OCI-LY3 (cell line): ENCODE measurements around the gene CYSTM1.

ENCODE experiments used
- H2AFZ ChIP-seq: fragments of 200-600, 300-600 bp; shearing (Covaris generic); 2 replicates; pipeline ENCODE4 v1.6.0; 2014; ENCODE audit warnings: antibody characterized with exemption, low read depth, low read length
- H3K27ac ChIP-seq: fragments of 200-600, 300-600 bp; sonication (generic); 2 replicates; pipeline ENCODE4 v1.5.1; 2014; ENCODE audit warnings: mild to moderate bottlenecking, low read length, moderate library complexity, mixed read lengths
- H3K27me3 ChIP-seq: fragments of 200-600, 300-600 bp; sonication (generic); 2 replicates; pipeline ENCODE4 v1.6.1; 2014; ENCODE audit warnings: low read depth, low read length, mixed read lengths
- H3K36me3 ChIP-seq: fragments of 200-600, 300-600 bp; sonication (generic); replicated peaks from 2 replicates; pipeline ENCODE3; 2014; ENCODE audit warnings: low read depth, low read length, mixed read lengths
- H3K4me1 ChIP-seq: fragments of 300-600, 200-600 bp; sonication (generic); 2 replicates; pipeline ENCODE4 v1.6.1; 2014; ENCODE audit warnings: low read length, mixed read lengths
- H3K4me2 ChIP-seq: fragments of 200-600, 300-600 bp; sonication (generic); 2 replicates; pipeline ENCODE4 v1.6.1; 2014; ENCODE audit warnings: low read length, mixed read lengths
- H3K4me3 ChIP-seq: fragments of 300-600, 200-600 bp; sonication (generic); 2 replicates; pipeline ENCODE4 v1.5.1; 2014; ENCODE audit warnings: antibody characterized with exemption, mild to moderate bottlenecking, low read length, moderate library complexity
- H3K79me2 ChIP-seq: fragments of 300-600, 200-600 bp; shearing (Covaris generic); 2 replicates; pipeline ENCODE4 v1.6.1; 2014; ENCODE audit warnings: mild to moderate bottlenecking, low read length, mixed read lengths
- H3K9ac ChIP-seq: fragments of 300-600, 200-600 bp; shearing (Covaris generic); 2 replicates; pipeline ENCODE4 v1.6.0; 2014; ENCODE audit warnings: mild to moderate bottlenecking, low read length, moderate library complexity
- H3K9me3 ChIP-seq: fragments of 200-600, 300-600 bp; shearing (Covaris generic); 2 replicates; pipeline ENCODE4 v1.6.1; 2014; ENCODE audit warnings: low read length, mixed read lengths; ENCODE audit not compliant: insufficient read depth
- H4K20me1 ChIP-seq: fragments of 200-600, 300-600 bp; sonication (generic); 2 replicates; pipeline ENCODE4 v1.6.1; 2016; ENCODE audit warnings: low read length, mixed read lengths; ENCODE audit not compliant: insufficient read depth
- EZH2phosphoT487 ChIP-seq: fragments of 200-600 bp; shearing (Covaris generic); IDR thresholded peaks from 2 replicates; pipeline ENCODE4 v1.6.1; 2018; ENCODE audit warnings: antibody characterized with exemption, mixed run types, low read depth
- TF ChIP-seq, protein P1 (sequence below): fragments of 200-600, 300-600 bp; sonication (generic); IDR thresholded peaks from 2 replicates; pipeline ENCODE4 v1.5.1; 2014; ENCODE audit warnings: antibody characterized with exemption, low read length, low read depth

The CYSTM1 gene

GRCh38 chr5:140141241-140141640, 33.7 kb upstream of the CYSTM1 start:
- H3K9me3 ChIP-seq: no peaks in the 10 kb centered on the region
- no peaks in the 10 kb centered on the region for H4K20me1 ChIP-seq
- TF ChIP-seq, protein P1, sequence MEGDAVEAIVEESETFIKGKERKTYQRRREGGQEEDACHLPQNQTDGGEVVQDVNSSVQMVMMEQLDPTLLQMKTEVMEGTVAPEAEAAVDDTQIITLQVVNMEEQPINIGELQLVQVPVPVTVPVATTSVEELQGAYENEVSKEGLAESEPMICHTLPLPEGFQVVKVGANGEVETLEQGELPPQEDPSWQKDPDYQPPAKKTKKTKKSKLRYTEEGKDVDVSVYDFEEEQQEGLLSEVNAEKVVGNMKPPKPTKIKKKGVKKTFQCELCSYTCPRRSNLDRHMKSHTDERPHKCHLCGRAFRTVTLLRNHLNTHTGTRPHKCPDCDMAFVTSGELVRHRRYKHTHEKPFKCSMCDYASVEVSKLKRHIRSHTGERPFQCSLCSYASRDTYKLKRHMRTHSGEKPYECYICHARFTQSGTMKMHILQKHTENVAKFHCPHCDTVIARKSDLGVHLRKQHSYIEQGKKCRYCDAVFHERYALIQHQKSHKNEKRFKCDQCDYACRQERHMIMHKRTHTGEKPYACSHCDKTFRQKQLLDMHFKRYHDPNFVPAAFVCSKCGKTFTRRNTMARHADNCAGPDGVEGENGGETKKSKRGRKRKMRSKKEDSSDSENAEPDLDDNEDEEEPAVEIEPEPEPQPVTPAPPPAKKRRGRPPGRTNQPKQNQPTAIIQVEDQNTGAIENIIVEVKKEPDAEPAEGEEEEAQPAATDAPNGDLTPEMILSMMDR: no peak
- TF ChIP-seq EZH2phosphoT487: no peak
- no peak overlapping the region for H2AFZ ChIP-seq
- no peaks in the 10 kb centered on the region for H3K36me3 ChIP-seq
- no peaks in the 10 kb centered on the region for H3K27me3 ChIP-seq
- no peak overlapping the region for H3K27ac ChIP-seq
- no peak overlapping the region for H3K9ac ChIP-seq
- no peaks in the 10 kb centered on the region for H3K79me2 ChIP-seq
- H3K4me3 ChIP-seq: no peak overlapping the region
- peaks cover 10% of the 10 kb centered on the region for H3K4me1 ChIP-seq
- H3K4me2 ChIP-seq: no peak overlapping the region

DNA sequence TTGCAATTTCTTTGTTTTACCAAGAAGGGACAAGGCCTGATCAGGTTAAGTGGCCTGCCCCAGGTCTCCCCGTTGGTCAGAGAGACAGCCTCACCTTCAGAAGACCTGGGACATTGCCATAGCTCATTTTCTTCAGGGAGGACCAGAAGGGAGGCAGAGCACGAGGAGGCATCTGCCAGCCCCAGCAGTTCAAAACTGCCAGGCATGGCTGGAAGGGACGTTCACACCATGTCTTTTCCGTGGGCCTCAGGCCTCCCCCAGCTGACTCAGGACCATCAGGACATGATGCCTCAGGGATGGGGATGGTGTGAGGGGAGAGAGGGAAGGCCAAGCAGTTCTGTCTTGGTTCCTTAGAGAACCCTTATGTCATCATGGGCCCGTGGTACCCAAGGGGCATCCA, 32.7 kb upstream of the CYSTM1 start:
- Histone ChIP-seq H2AFZ (no peak overlapping the region), H3K27me3 (no peaks in the 10 kb centered on the region), H3K9ac (no peak overlapping the region), H3K9me3 (no peaks in the 10 kb centered on the region), H3K36me3 (no peaks in the 10 kb centered on the region), H3K79me2 (no peaks in the 10 kb centered on the region), H3K4me1 (peaks cover 10% of the 10 kb centered on the region), H4K20me1 (no peaks in the 10 kb centered on the region), H3K4me2 (no peak overlapping the region), H3K27ac (no peak overlapping the region), H3K4me3 (no peak overlapping the region)
- TF ChIP-seq, protein P1: no peak
- no peak for TF ChIP-seq EZH2phosphoT487

GRCh38 chr5:140142856-140143255, 32.1 kb upstream of the CYSTM1 start:
- no peak overlapping the region for H3K4me3 ChIP-seq

GRCh38 chr5:140143521-140144258, 31.3 kb upstream of the CYSTM1 start:
- H3K4me2 ChIP-seq: no peak overlapping the region
- H4K20me1 ChIP-seq: no peaks in the 10 kb centered on the region

More at GRCh38 chr5:140142856-140143255, 32.1 kb upstream of the CYSTM1 start:
- Histone ChIP-seq H3K9me3 (no peaks in the 10 kb centered on the region), H3K9ac (no peak overlapping the region), H3K36me3 (no peaks in the 10 kb centered on the region), H3K27me3 (no peaks in the 10 kb centered on the region), H3K4me1 (peaks cover 10% of the 10 kb centered on the region), H2AFZ (no peak overlapping the region), H3K27ac (no peak overlapping the region), H4K20me1 (no peaks in the 10 kb centered on the region), H3K79me2 (no peaks in the 10 kb centered on the region), H3K4me2 (no peak overlapping the region)
- TF ChIP-seq, protein P1: no peak
- TF ChIP-seq EZH2phosphoT487: no peak

More at GRCh38 chr5:140143521-140144258, 31.3 kb upstream of the CYSTM1 start:
- Histone ChIP-seq H3K9ac (no peak overlapping the region), H3K4me1 (peaks cover 10% of the 10 kb centered on the region), H3K27me3 (no peaks in the 10 kb centered on the region), H3K27ac (no peak overlapping the region), H3K36me3 (no peaks in the 10 kb centered on the region), H3K9me3 (no peaks in the 10 kb centered on the region), H3K4me3 (no peak overlapping the region), H2AFZ (no peak overlapping the region), H3K79me2 (no peaks in the 10 kb centered on the region)
- no peak for TF ChIP-seq EZH2phosphoT487
- TF ChIP-seq, protein P1: no peak
